SU-DHL-6 (cell line): ENCODE measurements around the gene MAGI3.
"Not testable (repeated sequence)": the region's sequence is repeated elsewhere in the genome, so short reads cannot be mapped to it uniquely, and the experiment has no call there.

ENCODE experiments used
- H2AFZ ChIP-seq: fragments of 200-600 bp; sonication (generic); 2 replicates; pipeline ENCODE4 v1.6.1; 2014; ENCODE audit warnings: low read depth, mild to moderate bottlenecking, moderate library complexity, mixed read lengths, antibody characterized with exemption, low read length; ENCODE audit not compliant: severe bottlenecking
- H3F3A ChIP-seq: fragments of 200-600 bp; shearing (Covaris generic); 2 replicates; pipeline ENCODE4 v1.6.0; 2016; ENCODE audit warnings: antibody characterized with exemption, mild to moderate bottlenecking; ENCODE audit not compliant: insufficient read depth
- H3K27ac ChIP-seq: fragments of 200-600 bp; sonication (generic); 2 replicates; pipeline ENCODE4 v1.5.1; 2016; ENCODE audit warnings: low read depth, mild to moderate bottlenecking, low read length, moderate library complexity, mixed read lengths
- H3K27me3 ChIP-seq: fragments of 200-600 bp; sonication (generic), shearing (Covaris generic); 2 replicates; pipeline ENCODE4 v1.6.0; 2014; ENCODE audit warnings: mild to moderate bottlenecking, low read length
- H3K36me3 ChIP-seq: fragments of 200-600 bp; sonication (generic); 2 replicates; pipeline ENCODE4 v1.6.1; 2014; ENCODE audit warnings: mild to moderate bottlenecking, low read length, mixed read lengths
- H3K4me2 ChIP-seq: fragments of 300-600, 200-600 bp; shearing (Covaris generic), sonication (generic); 2 replicates; pipeline ENCODE4 v1.6.0; 2014; ENCODE audit warnings: low read length, low read depth, mild to moderate bottlenecking; ENCODE audit not compliant: poor library complexity, severe bottlenecking
- H3K4me3 ChIP-seq: fragments of 200-600 bp; sonication (generic); 2 replicates; pipeline ENCODE4 v1.5.1; 2014; ENCODE audit warnings: antibody characterized with exemption, low read length, mild to moderate bottlenecking, mixed read lengths; ENCODE audit not compliant: insufficient read depth, poor library complexity, severe bottlenecking
- H3K79me2 ChIP-seq: fragments of 200-600 bp; sonication (generic); 2 replicates; pipeline ENCODE4 v1.6.1; 2014; ENCODE audit warnings: mild to moderate bottlenecking, low read length, moderate library complexity; ENCODE audit not compliant: insufficient read depth
- H3K9ac ChIP-seq: fragments of 200-600 bp; sonication (generic); 2 replicates; pipeline ENCODE4 v1.7.0; 2014; ENCODE audit warnings: mild to moderate bottlenecking, low read length
- H3K9me2 ChIP-seq: fragments of 200-600 bp; sonication (generic); replicated peaks from 2 replicates; pipeline ENCODE4 v1.6.1; 2014; ENCODE audit warnings: low read length; ENCODE audit not compliant: insufficient read depth
- H3K9me3 ChIP-seq: fragments of 200-600 bp; sonication (generic); 2 replicates; pipeline ENCODE4 v1.6.1; 2014; ENCODE audit warnings: low read length, mixed read lengths; ENCODE audit not compliant: insufficient read depth
- H4K20me1 ChIP-seq: fragments of 200-600 bp; sonication (generic); 2 replicates; pipeline ENCODE4 v1.6.1; 2014; ENCODE audit warnings: low read depth, mild to moderate bottlenecking, antibody characterized with exemption, low read length, moderate library complexity, mixed read lengths
- EZH2phosphoT487 ChIP-seq: fragments of 200-600 bp; sonication (generic), shearing (Covaris generic); conservative IDR thresholded peaks from 2 replicates; pipeline ENCODE4 v1.6.1; 2018; ENCODE audit warnings: mild to moderate bottlenecking, antibody characterized with exemption, low read length, moderate library complexity, mixed read lengths
- TF ChIP-seq, protein P1 (sequence below): fragments of 200-600 bp; sonication (generic); IDR thresholded peaks from one replicate; pipeline ENCODE4 v1.5.1; 2017; ENCODE audit warnings: antibody characterized with exemption, mild to moderate bottlenecking, low read length, moderate library complexity; ENCODE audit not compliant: insufficient read depth, poor library complexity, severe bottlenecking

MAGI3 gene

DNA sequence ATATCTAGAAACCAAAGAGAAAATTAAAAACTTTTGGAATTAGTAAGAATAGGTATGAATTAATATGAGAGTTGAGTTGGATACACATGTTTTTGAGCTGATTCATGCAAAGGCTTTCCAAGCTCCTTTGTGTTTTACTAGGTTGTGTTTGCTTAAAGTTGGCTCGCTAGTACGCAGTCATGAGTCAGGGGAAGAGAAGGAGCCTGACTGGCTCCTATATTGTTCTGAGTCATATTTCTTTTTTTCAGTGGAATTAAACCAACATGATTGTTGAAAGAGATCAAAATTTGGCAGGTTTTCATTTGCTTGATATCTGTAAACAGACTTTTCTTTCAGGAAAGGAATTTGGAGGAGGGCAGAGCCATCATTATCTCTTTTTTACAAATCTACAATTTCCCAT, 66.7 kb downstream of the MAGI3 start:
- Histone ChIP-seq H3K79me2 (no peaks in the 10 kb centered on the region), H3K9ac (no peak overlapping the region), H3K4me2 (no peak overlapping the region), H3K4me3 (no peak overlapping the region), H3K9me2 (no peaks in the 10 kb centered on the region), H3F3A (no peaks in the 10 kb centered on the region), H3K27me3 (no peaks in the 10 kb centered on the region), H4K20me1 (peaks cover 7% of the 10 kb centered on the region; the same call in 1 of the 2 replicates), H3K27ac (no peak overlapping the region), H3K9me3 (no peaks in the 10 kb centered on the region), H2AFZ (no peak overlapping the region), H3K36me3 (no peaks in the 10 kb centered on the region)
- TF ChIP-seq EZH2phosphoT487, result no peak
- TF ChIP-seq, protein P1, sequence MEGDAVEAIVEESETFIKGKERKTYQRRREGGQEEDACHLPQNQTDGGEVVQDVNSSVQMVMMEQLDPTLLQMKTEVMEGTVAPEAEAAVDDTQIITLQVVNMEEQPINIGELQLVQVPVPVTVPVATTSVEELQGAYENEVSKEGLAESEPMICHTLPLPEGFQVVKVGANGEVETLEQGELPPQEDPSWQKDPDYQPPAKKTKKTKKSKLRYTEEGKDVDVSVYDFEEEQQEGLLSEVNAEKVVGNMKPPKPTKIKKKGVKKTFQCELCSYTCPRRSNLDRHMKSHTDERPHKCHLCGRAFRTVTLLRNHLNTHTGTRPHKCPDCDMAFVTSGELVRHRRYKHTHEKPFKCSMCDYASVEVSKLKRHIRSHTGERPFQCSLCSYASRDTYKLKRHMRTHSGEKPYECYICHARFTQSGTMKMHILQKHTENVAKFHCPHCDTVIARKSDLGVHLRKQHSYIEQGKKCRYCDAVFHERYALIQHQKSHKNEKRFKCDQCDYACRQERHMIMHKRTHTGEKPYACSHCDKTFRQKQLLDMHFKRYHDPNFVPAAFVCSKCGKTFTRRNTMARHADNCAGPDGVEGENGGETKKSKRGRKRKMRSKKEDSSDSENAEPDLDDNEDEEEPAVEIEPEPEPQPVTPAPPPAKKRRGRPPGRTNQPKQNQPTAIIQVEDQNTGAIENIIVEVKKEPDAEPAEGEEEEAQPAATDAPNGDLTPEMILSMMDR, result no peak

GRCh38 chr1:113459279-113459678, 69.0 kb downstream of the MAGI3 start:
- Histone ChIP-seq H3K9me3 (no peaks in the 10 kb centered on the region), H3K9ac (no peak overlapping the region), H3F3A (no peaks in the 10 kb centered on the region), H3K79me2 (no peaks in the 10 kb centered on the region), H3K4me2 (no peak overlapping the region), H3K27ac (no peak overlapping the region), H2AFZ (no peak overlapping the region), H3K36me3 (no peaks in the 10 kb centered on the region), H4K20me1 (no peaks in the 10 kb centered on the region), H3K4me3 (no peak overlapping the region), H3K27me3 (no peaks in the 10 kb centered on the region), H3K9me2 (no peaks in the 10 kb centered on the region)
- no peak for TF ChIP-seq EZH2phosphoT487
- TF ChIP-seq, protein P1, result no peak

- Histone ChIP-seq H3K9me2 (no peaks in the 10 kb centered on the region), H3K9ac (no peak overlapping the region), H3K4me3 (no peak overlapping the region), H3K27ac (no peak overlapping the region), H3K9me3 (no peaks in the 10 kb centered on the region), H2AFZ (no peak overlapping the region), H3K36me3 (no peaks in the 10 kb centered on the region), H3F3A (peaks cover 3% of the 10 kb centered on the region; the same call in 1 of the 2 replicates), H3K79me2 (no peaks in the 10 kb centered on the region), H4K20me1 (no peaks in the 10 kb centered on the region), H3K27me3 (no peaks in the 10 kb centered on the region), H3K4me2 (no peak overlapping the region)
- no peak for TF ChIP-seq EZH2phosphoT487
- TF ChIP-seq, protein P1, result no peak
Observed at GRCh38 chr1:113467991-113468390, 77.7 kb downstream of the MAGI3 start.

GRCh38 chr1:113478427-113479195, 88.3 kb downstream of the MAGI3 start:
- not testable (repeated sequence) for H3F3A ChIP-seq, H3K4me2 ChIP-seq, H3K9ac ChIP-seq, H2AFZ ChIP-seq, H3K4me3 ChIP-seq, H3K27ac ChIP-seq, H3K79me2 ChIP-seq, H3K9me3 ChIP-seq, H4K20me1 ChIP-seq, H3K9me2 ChIP-seq, H3K36me3 ChIP-seq, H3K27me3 ChIP-seq
